ENCODE results near the gene LETM1.

GRCh38 chr4:1813915-1814314 is 42.0 kb downstream of the LETM1 start:
- TF ChIP-seq POLR2A (IDR thresholded peaks at IDR 0.05) = no peak
- TF ChIP-seq, protein P1, sequence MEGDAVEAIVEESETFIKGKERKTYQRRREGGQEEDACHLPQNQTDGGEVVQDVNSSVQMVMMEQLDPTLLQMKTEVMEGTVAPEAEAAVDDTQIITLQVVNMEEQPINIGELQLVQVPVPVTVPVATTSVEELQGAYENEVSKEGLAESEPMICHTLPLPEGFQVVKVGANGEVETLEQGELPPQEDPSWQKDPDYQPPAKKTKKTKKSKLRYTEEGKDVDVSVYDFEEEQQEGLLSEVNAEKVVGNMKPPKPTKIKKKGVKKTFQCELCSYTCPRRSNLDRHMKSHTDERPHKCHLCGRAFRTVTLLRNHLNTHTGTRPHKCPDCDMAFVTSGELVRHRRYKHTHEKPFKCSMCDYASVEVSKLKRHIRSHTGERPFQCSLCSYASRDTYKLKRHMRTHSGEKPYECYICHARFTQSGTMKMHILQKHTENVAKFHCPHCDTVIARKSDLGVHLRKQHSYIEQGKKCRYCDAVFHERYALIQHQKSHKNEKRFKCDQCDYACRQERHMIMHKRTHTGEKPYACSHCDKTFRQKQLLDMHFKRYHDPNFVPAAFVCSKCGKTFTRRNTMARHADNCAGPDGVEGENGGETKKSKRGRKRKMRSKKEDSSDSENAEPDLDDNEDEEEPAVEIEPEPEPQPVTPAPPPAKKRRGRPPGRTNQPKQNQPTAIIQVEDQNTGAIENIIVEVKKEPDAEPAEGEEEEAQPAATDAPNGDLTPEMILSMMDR (IDR thresholded peaks at IDR 0.05) = no peak

All from adrenal gland (tissue), 5 donors.